ENCODE measurements around the gene IL15RA.

The IL15RA gene

GRCh38 chr10:5924889-5925288 lies 52.5 kb downstream of the IL15RA start:
- DNase-seq (ENCODE audit: low spot score) (no peak), ATAC-seq (ENCODE audit: low read depth) (no peak)
- no peak overlapping the region for H3K27ac ChIP-seq (ENCODE audit: poor library complexity, severe bottlenecking)
- H3K4me1 ChIP-seq (ENCODE audit: insufficient read depth, poor library complexity, severe bottlenecking), result no peaks in the 10 kb centered on the region
- peaks cover 87% of the 10 kb centered on the region for H3K36me3 ChIP-seq (ENCODE audit: low read depth)
- no peaks in the 10 kb centered on the region for H3K9me3 ChIP-seq (ENCODE audit: severe bottlenecking)
- H3K4me3 ChIP-seq (ENCODE audit: severe bottlenecking), result no peak overlapping the region
- TF ChIP-seq CTCF (IDR thresholded peaks at IDR 0.05; ENCODE audit: poor library complexity, severe bottlenecking), result no peak
- no peaks in the 10 kb centered on the region for H3K27me3 ChIP-seq (ENCODE audit: insufficient read depth, poor library complexity, severe bottlenecking)

DNA sequence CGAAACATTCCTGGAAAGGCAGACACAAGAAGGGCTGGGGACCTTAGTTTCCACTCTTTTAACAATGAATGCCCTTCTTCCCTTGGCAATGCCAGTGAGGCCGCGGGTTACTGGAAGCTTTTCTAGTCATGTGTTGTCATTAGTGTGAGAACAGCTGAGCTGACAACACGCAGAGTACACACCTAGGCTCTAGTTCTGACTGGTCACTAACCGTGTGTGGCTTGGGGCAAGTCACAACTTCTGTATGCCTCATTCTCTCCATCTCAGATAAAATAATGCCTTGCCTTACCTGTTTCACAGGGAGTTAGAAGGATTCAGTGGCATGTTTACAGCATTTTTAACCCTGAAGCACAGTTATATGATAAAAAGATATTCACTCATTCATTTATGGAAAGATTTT lies 55.6 kb downstream of the IL15RA start:
- H3K27ac ChIP-seq (ENCODE audit: poor library complexity, severe bottlenecking), result no peak overlapping the region
- H3K9me3 ChIP-seq (ENCODE audit: severe bottlenecking), result no peaks in the 10 kb centered on the region
- no peaks in the 10 kb centered on the region for H3K27me3 ChIP-seq (ENCODE audit: insufficient read depth, poor library complexity, severe bottlenecking)
- H3K4me1 ChIP-seq (ENCODE audit: insufficient read depth, poor library complexity, severe bottlenecking), result no peaks in the 10 kb centered on the region
- no peak for TF ChIP-seq CTCF (IDR thresholded peaks at IDR 0.05; ENCODE audit: poor library complexity, severe bottlenecking)
- no peak overlapping the region for H3K4me3 ChIP-seq (ENCODE audit: severe bottlenecking)
- no peak for ATAC-seq (ENCODE audit: low read depth)
- peaks cover 88% of the 10 kb centered on the region for H3K36me3 ChIP-seq (ENCODE audit: low read depth)
- no peak for DNase-seq (ENCODE audit: low spot score)

DNA sequence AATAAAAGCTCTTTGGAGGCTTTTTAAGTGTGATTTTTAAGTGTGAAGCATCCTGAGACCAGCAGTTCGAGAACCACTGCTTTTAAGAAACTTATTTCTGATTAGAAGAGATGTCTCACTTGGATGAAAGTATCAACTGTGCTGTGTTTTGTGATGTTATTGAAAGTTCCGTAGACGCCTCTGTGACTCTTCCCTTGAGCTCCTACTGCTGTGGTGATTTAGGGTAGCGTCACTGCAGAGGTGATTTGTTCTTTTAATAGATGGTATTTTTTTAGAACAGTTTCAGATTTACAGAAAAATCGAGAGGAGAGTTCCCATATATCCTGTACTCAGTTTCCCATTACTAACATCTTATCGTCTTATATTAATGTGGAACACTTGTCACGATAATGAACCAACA lies 57.8 kb downstream of the IL15RA start:
- no peak overlapping the region for H3K27ac ChIP-seq (ENCODE audit: poor library complexity, severe bottlenecking)
- DNase-seq (ENCODE audit: low spot score), result no peak
- H3K9me3 ChIP-seq (ENCODE audit: severe bottlenecking), result no peaks in the 10 kb centered on the region
- ATAC-seq (ENCODE audit: low read depth), result no peak
- no peaks in the 10 kb centered on the region for H3K27me3 ChIP-seq (ENCODE audit: insufficient read depth, poor library complexity, severe bottlenecking)
- TF ChIP-seq CTCF (IDR thresholded peaks at IDR 0.05; ENCODE audit: poor library complexity, severe bottlenecking), result no peak
- peaks cover 74% of the 10 kb centered on the region for H3K36me3 ChIP-seq (ENCODE audit: low read depth)
- no peaks in the 10 kb centered on the region for H3K4me1 ChIP-seq (ENCODE audit: insufficient read depth, poor library complexity, severe bottlenecking)
- H3K4me3 ChIP-seq (ENCODE audit: severe bottlenecking), result no peak overlapping the region

- DNase-seq (ENCODE audit: low spot score) (no peak), ATAC-seq (ENCODE audit: low read depth) (no peak)
- H3K36me3 ChIP-seq (ENCODE audit: low read depth), result peaks cover 76% of the 10 kb centered on the region
- no peak overlapping the region for H3K27ac ChIP-seq (ENCODE audit: poor library complexity, severe bottlenecking)
- no peak for TF ChIP-seq CTCF (IDR thresholded peaks at IDR 0.05; ENCODE audit: poor library complexity, severe bottlenecking)
- no peaks in the 10 kb centered on the region for H3K4me1 ChIP-seq (ENCODE audit: insufficient read depth, poor library complexity, severe bottlenecking)
- no peaks in the 10 kb centered on the region for H3K27me3 ChIP-seq (ENCODE audit: insufficient read depth, poor library complexity, severe bottlenecking)
- no peak overlapping the region for H3K4me3 ChIP-seq (ENCODE audit: severe bottlenecking)
- H3K9me3 ChIP-seq (ENCODE audit: severe bottlenecking), result no peaks in the 10 kb centered on the region
These were observed 58.6 kb downstream of the IL15RA start for GRCh38 chr10:5918763-5919162.

GRCh38 chr10:5917305-5917704 lies 60.0 kb downstream of the IL15RA start:
- Histone ChIP-seq H3K36me3 (ENCODE audit: low read depth) (peaks cover 72% of the 10 kb centered on the region), H3K4me3 (ENCODE audit: severe bottlenecking) (no peak overlapping the region), H3K27ac (ENCODE audit: poor library complexity, severe bottlenecking) (no peak overlapping the region), H3K27me3 (ENCODE audit: insufficient read depth, poor library complexity, severe bottlenecking) (no peaks in the 10 kb centered on the region), H3K9me3 (ENCODE audit: severe bottlenecking) (no peaks in the 10 kb centered on the region), H3K4me1 (ENCODE audit: insufficient read depth, poor library complexity, severe bottlenecking) (no peaks in the 10 kb centered on the region)
- DNase-seq (ENCODE audit: low spot score) (no peak), ATAC-seq (ENCODE audit: low read depth) (no peak)
- no peak for TF ChIP-seq CTCF (IDR thresholded peaks at IDR 0.05; ENCODE audit: poor library complexity, severe bottlenecking)
